ENCODE data around the gene S100A5. TPM values are rescaled to one million over a fixed set of nuclear protein-coding genes. Genes with fewer than 3 reads are reported as not detected.

The S100A5 gene
- total RNA-seq, 1 experiment from 2014 or later = not detected

- no peak overlapping the region for H2AFZ ChIP-seq (ENCODE audit: low read length)
- no peak overlapping the region for H3K4me2 ChIP-seq (ENCODE audit: low read depth, low read length, poor library complexity, severe bottlenecking)
Measured at GRCh38 chr1:153515504-153516394, 25.0 kb downstream of the S100A5 start.

GRCh38 chr1:153513666-153514065 lies 27.1 kb downstream of the S100A5 start:
- Histone ChIP-seq H3K9me2 (replicated peaks; ENCODE audit: insufficient read depth, low read length) (no peaks in the 10 kb centered on the region), H3K27me3 (ENCODE audit: low read length) (no peaks in the 10 kb centered on the region), H3K36me3 (ENCODE audit: insufficient read depth, low read length) (no peaks in the 10 kb centered on the region), H3K4me1 (ENCODE audit: low read length) (no peaks in the 10 kb centered on the region), H4K20me1 (ENCODE audit: insufficient read depth, low read depth, low read length) (no peaks in the 10 kb centered on the region), H2AFZ (ENCODE audit: low read length) (no peak overlapping the region), H3K9me3 (ENCODE audit: low read length) (no peaks in the 10 kb centered on the region), H3K9ac (ENCODE audit: low read length) (no peak overlapping the region), H3K4me3 (ENCODE audit: low read length) (no peak overlapping the region), H3K27ac (ENCODE audit: low read length) (no peak overlapping the region), H3K4me2 (ENCODE audit: low read depth, low read length, poor library complexity, severe bottlenecking) (no peak overlapping the region), H3K79me2 (ENCODE audit: low read length) (no peaks in the 10 kb centered on the region)
- no peak for DNase-seq

More at GRCh38 chr1:153515504-153516394, 25.0 kb downstream of the S100A5 start:
- H3K36me3 ChIP-seq (ENCODE audit: insufficient read depth, low read length) = no peaks in the 10 kb centered on the region
- no peaks in the 10 kb centered on the region for H3K4me1 ChIP-seq (ENCODE audit: low read length)
- no peaks in the 10 kb centered on the region for H4K20me1 ChIP-seq (ENCODE audit: insufficient read depth, low read depth, low read length)
- H3K4me3 ChIP-seq (ENCODE audit: low read length) = no peak overlapping the region
- no peaks in the 10 kb centered on the region for H3K9me2 ChIP-seq (replicated peaks; ENCODE audit: insufficient read depth, low read length)
- no peak overlapping the region for H3K9ac ChIP-seq (ENCODE audit: low read length)
- H3K79me2 ChIP-seq (ENCODE audit: low read length) = no peaks in the 10 kb centered on the region
- H3K27me3 ChIP-seq (ENCODE audit: low read length) = no peaks in the 10 kb centered on the region
- H3K9me3 ChIP-seq (ENCODE audit: low read length) = no peaks in the 10 kb centered on the region
- DNase-seq = no peak
- no peak overlapping the region for H3K27ac ChIP-seq (ENCODE audit: low read length)

- Histone ChIP-seq H3K4me1 (ENCODE audit: low read length) (no peaks in the 10 kb centered on the region), H3K79me2 (ENCODE audit: low read length) (no peaks in the 10 kb centered on the region), H3K9me2 (replicated peaks; ENCODE audit: insufficient read depth, low read length) (no peaks in the 10 kb centered on the region), H3K27ac (ENCODE audit: low read length) (no peak overlapping the region), H3K4me2 (ENCODE audit: low read depth, low read length, poor library complexity, severe bottlenecking) (no peak overlapping the region), H4K20me1 (ENCODE audit: insufficient read depth, low read depth, low read length) (no peaks in the 10 kb centered on the region), H3K27me3 (ENCODE audit: low read length) (no peaks in the 10 kb centered on the region), H3K9ac (ENCODE audit: low read length) (no peak overlapping the region), H3K4me3 (ENCODE audit: low read length) (no peak overlapping the region), H2AFZ (ENCODE audit: low read length) (no peak overlapping the region), H3K9me3 (ENCODE audit: low read length) (no peaks in the 10 kb centered on the region), H3K36me3 (ENCODE audit: insufficient read depth, low read length) (no peaks in the 10 kb centered on the region)
- DNase-seq = no peak
Measured at GRCh38 chr1:153513023-153513422, 27.7 kb downstream of the S100A5 start.

- Histone ChIP-seq H3K9me2 (replicated peaks; ENCODE audit: insufficient read depth, low read length) (no peaks in the 10 kb centered on the region), H3K36me3 (ENCODE audit: insufficient read depth, low read length) (no peaks in the 10 kb centered on the region), H3K27me3 (ENCODE audit: low read length) (no peaks in the 10 kb centered on the region), H3K9ac (ENCODE audit: low read length) (no peak overlapping the region), H3K4me3 (ENCODE audit: low read length) (no peak overlapping the region), H3K4me1 (ENCODE audit: low read length) (no peaks in the 10 kb centered on the region), H3K9me3 (ENCODE audit: low read length) (no peaks in the 10 kb centered on the region), H3K79me2 (ENCODE audit: low read length) (no peaks in the 10 kb centered on the region), H3K4me2 (ENCODE audit: low read depth, low read length, poor library complexity, severe bottlenecking) (no peak overlapping the region), H2AFZ (ENCODE audit: low read length) (no peak overlapping the region), H3K27ac (ENCODE audit: low read length) (no peak overlapping the region), H4K20me1 (ENCODE audit: insufficient read depth, low read depth, low read length) (no peaks in the 10 kb centered on the region)
- DNase-seq = peak; percentile 86
Measured at GRCh38 chr1:153510984-153511410, 29.7 kb downstream of the S100A5 start.

- H3K27ac ChIP-seq (ENCODE audit: low read length) = no peak overlapping the region
- H3K9me3 ChIP-seq (ENCODE audit: low read length) = no peaks in the 10 kb centered on the region
- peak; percentile 80 for DNase-seq
- no peaks in the 10 kb centered on the region for H4K20me1 ChIP-seq (ENCODE audit: insufficient read depth, low read depth, low read length)
- H3K27me3 ChIP-seq (ENCODE audit: low read length) = no peaks in the 10 kb centered on the region
- no peaks in the 10 kb centered on the region for H3K36me3 ChIP-seq (ENCODE audit: insufficient read depth, low read length)
- H3K4me2 ChIP-seq (ENCODE audit: low read depth, low read length, poor library complexity, severe bottlenecking) = no peak overlapping the region
- no peak overlapping the region for H3K9ac ChIP-seq (ENCODE audit: low read length)
- H3K9me2 ChIP-seq (replicated peaks; ENCODE audit: insufficient read depth, low read length) = no peaks in the 10 kb centered on the region
- H3K4me1 ChIP-seq (ENCODE audit: low read length) = no peaks in the 10 kb centered on the region
- H2AFZ ChIP-seq (ENCODE audit: low read length) = no peak overlapping the region; the same call in 1 of the 2 replicates
- no peaks in the 10 kb centered on the region for H3K79me2 ChIP-seq (ENCODE audit: low read length)
- H3K4me3 ChIP-seq (ENCODE audit: low read length) = no peak overlapping the region
Measured at GRCh38 chr1:153509729-153510354, 30.9 kb downstream of the S100A5 start.

- H3K79me2 ChIP-seq (ENCODE audit: low read length) = no peaks in the 10 kb centered on the region
- no peak overlapping the region for H3K4me2 ChIP-seq (ENCODE audit: low read depth, low read length, poor library complexity, severe bottlenecking)
- H3K4me3 ChIP-seq (ENCODE audit: low read length) = no peak overlapping the region
- H2AFZ ChIP-seq (ENCODE audit: low read length) = no peak overlapping the region
- H3K4me1 ChIP-seq (ENCODE audit: low read length) = no peaks in the 10 kb centered on the region
- H3K9me2 ChIP-seq (replicated peaks; ENCODE audit: insufficient read depth, low read length) = no peaks in the 10 kb centered on the region
- no peaks in the 10 kb centered on the region for H3K9me3 ChIP-seq (ENCODE audit: low read length)
- H4K20me1 ChIP-seq (ENCODE audit: insufficient read depth, low read depth, low read length) = no peaks in the 10 kb centered on the region
- no peaks in the 10 kb centered on the region for H3K36me3 ChIP-seq (ENCODE audit: insufficient read depth, low read length)
- DNase-seq = no peak
- H3K27ac ChIP-seq (ENCODE audit: low read length) = no peak overlapping the region
- H3K9ac ChIP-seq (ENCODE audit: low read length) = no peak overlapping the region
- no peaks in the 10 kb centered on the region for H3K27me3 ChIP-seq (ENCODE audit: low read length)
Measured at GRCh38 chr1:153509036-153509435, 31.7 kb downstream of the S100A5 start.

GRCh38 chr1:153507926-153508583 lies 32.7 kb downstream of the S100A5 start:
- no peak overlapping the region for H3K4me2 ChIP-seq (ENCODE audit: low read depth, low read length, poor library complexity, severe bottlenecking)
- no peak overlapping the region for H3K9ac ChIP-seq (ENCODE audit: low read length)
- no peaks in the 10 kb centered on the region for H3K9me3 ChIP-seq (ENCODE audit: low read length)
- DNase-seq = no peak
- no peak overlapping the region for H2AFZ ChIP-seq (ENCODE audit: low read length)
- H3K4me1 ChIP-seq (ENCODE audit: low read length) = no peaks in the 10 kb centered on the region
- H3K79me2 ChIP-seq (ENCODE audit: low read length) = no peaks in the 10 kb centered on the region
- H3K27me3 ChIP-seq (ENCODE audit: low read length) = no peaks in the 10 kb centered on the region
- H3K27ac ChIP-seq (ENCODE audit: low read length) = no peak overlapping the region
- no peaks in the 10 kb centered on the region for H3K36me3 ChIP-seq (ENCODE audit: insufficient read depth, low read length)
- no peaks in the 10 kb centered on the region for H3K9me2 ChIP-seq (replicated peaks; ENCODE audit: insufficient read depth, low read length)
- H4K20me1 ChIP-seq (ENCODE audit: insufficient read depth, low read depth, low read length) = no peaks in the 10 kb centered on the region
- H3K4me3 ChIP-seq (ENCODE audit: low read length) = no peak overlapping the region

- Histone ChIP-seq H3K27me3 (ENCODE audit: low read length) (no peaks in the 10 kb centered on the region), H3K4me3 (ENCODE audit: low read length) (no peak overlapping the region), H3K4me1 (ENCODE audit: low read length) (no peaks in the 10 kb centered on the region), H3K9me3 (ENCODE audit: low read length) (no peaks in the 10 kb centered on the region), H3K36me3 (ENCODE audit: insufficient read depth, low read length) (no peaks in the 10 kb centered on the region), H3K4me2 (ENCODE audit: low read depth, low read length, poor library complexity, severe bottlenecking) (no peak overlapping the region), H3K27ac (ENCODE audit: low read length) (no peak overlapping the region), H2AFZ (ENCODE audit: low read length) (no peak overlapping the region), H3K9me2 (replicated peaks; ENCODE audit: insufficient read depth, low read length) (no peaks in the 10 kb centered on the region), H4K20me1 (ENCODE audit: insufficient read depth, low read depth, low read length) (no peaks in the 10 kb centered on the region), H3K9ac (ENCODE audit: low read length) (no peak overlapping the region), H3K79me2 (ENCODE audit: low read length) (no peaks in the 10 kb centered on the region)
- DNase-seq = no peak
Measured at GRCh38 chr1:153506831-153507413, 33.8 kb downstream of the S100A5 start.

Measured in Karpas-422 (cell line).